PC-3 (cell line): Measurements from ENCODE around the gene RNF157. TPM values are rescaled to one million over a fixed set of nuclear protein-coding genes. Genes with fewer than 3 reads are reported as not detected.
"Not testable (repeated sequence)": the region's sequence is repeated elsewhere in the genome, so short reads cannot be mapped to it uniquely, and the experiment has no call there.

Experiments used
- ATAC-seq: fragments of 200-7000 bp; cut with Tn5 transposase; 2 replicates; pipeline ENCODE4 v1.9.1; 2020; ENCODE audit warnings: mild to moderate bottlenecking, moderate library complexity
- BruUV-seq: library from RNA; stranded (reverse); fragments of 400-500 nt; replicated peaks from 2 replicates; lab custom pipeline; 2021; lab: Mats Ljungman, UMichigan
- CTCF ChIA-PET: fragments of 300-600 bp; sonication (Branson Sonifier 250); formaldehyde crosslinking; loops from one replicate; lab custom pipeline; 2022; ENCODE audit warnings: antibody characterized with exemption; lab: Charles Lee
- POLR2A ChIA-PET: fragments of 300-600 bp; sonication (Branson Sonifier 250); formaldehyde crosslinking; loops from one replicate; lab custom pipeline; 2022; ENCODE audit warnings: antibody characterized with exemption; ENCODE audit not compliant: unreplicated experiment; lab: Charles Lee
- DNase-seq: peaks from one replicate; pipeline ENCODE4 v3.0.0-alpha.2; 2015
- H2AFZ ChIP-seq: fragments of 300-600 bp; sonication (generic); 2 replicates; pipeline ENCODE4 v1.6.0; 2016; ENCODE audit warnings: antibody characterized with exemption, low read length
- H3F3A ChIP-seq: fragments of 300-600 bp; sonication (generic); one replicate; pipeline ENCODE4 v1.6.0; 2017; ENCODE audit warnings: antibody characterized with exemption, low read length, control low read depth, mild to moderate bottlenecking; ENCODE audit not compliant: unreplicated experiment
- H3K27ac ChIP-seq: fragments of 300-600 bp; sonication (generic); 2 replicates; pipeline ENCODE4 v1.5.1; 2016; ENCODE audit warnings: mild to moderate bottlenecking, low read length
- H3K27me3 ChIP-seq: fragments of 300-600 bp; sonication (generic); 2 replicates; pipeline ENCODE4 v1.6.1; 2016; ENCODE audit warnings: low read length, mixed read lengths
- H3K36me3 ChIP-seq: fragments of 300-600 bp; sonication (generic); 2 replicates; pipeline ENCODE4 v1.6.1; 2016; ENCODE audit warnings: low read depth, mixed run types, low read length, mixed read lengths
- H3K4me1 ChIP-seq: fragments of 300-600 bp; sonication (generic); 2 replicates; pipeline ENCODE4 v1.5.1; 2016; ENCODE audit warnings: low read length; ENCODE audit not compliant: insufficient read depth
- H3K4me2 ChIP-seq: fragments of 300-600 bp; sonication (generic); 2 replicates; pipeline ENCODE4 v1.6.0; 2016; ENCODE audit warnings: low read length
- H3K4me3 ChIP-seq: fragments of 300-600 bp; sonication (generic); 2 replicates; pipeline ENCODE4 v1.5.1; 2016; ENCODE audit warnings: mild to moderate bottlenecking, low read length, mixed read lengths
- H3K79me2 ChIP-seq: fragments of 300-600 bp; sonication (generic); 2 replicates; pipeline ENCODE4 v1.6.1; 2017; ENCODE audit warnings: low read length, mixed read lengths
- H3K9ac ChIP-seq: fragments of 300-600 bp; sonication (generic); 2 replicates; pipeline ENCODE4 v1.6.0; 2016; ENCODE audit warnings: mild to moderate bottlenecking, low read length
- H3K9me2 ChIP-seq: fragments of 300-600 bp; sonication (generic); replicated peaks from 2 replicates; pipeline ENCODE4 v1.6.1; 2016; ENCODE audit warnings: mixed run types, low read length, mixed read lengths
- H3K9me3 ChIP-seq: fragments of 300-600 bp; sonication (generic); 2 replicates; pipeline ENCODE4 v1.6.1; 2016; ENCODE audit warnings: low read length, mixed read lengths
- H4K20me1 ChIP-seq: fragments of 300-600 bp; sonication (generic); 2 replicates; pipeline ENCODE4 v1.6.1; 2016; ENCODE audit warnings: low read length, mixed read lengths
- EZH2 ChIP-seq: fragments of 300-600 bp; sonication (generic); IDR thresholded peaks from one replicate; pipeline ENCODE4 v1.6.1; 2017; ENCODE audit warnings: antibody characterized with exemption, mild to moderate bottlenecking, low read length; ENCODE audit not compliant: unreplicated experiment
- EZH2phosphoT487 ChIP-seq: fragments of 300-600 bp; sonication (generic); IDR thresholded peaks from 2 replicates; pipeline ENCODE4 v1.6.1; 2018; ENCODE audit warnings: mild to moderate bottlenecking, antibody characterized with exemption, low read length, borderline replicate concordance
- intact Hi-C: fragments of 100-400 bp; cut with micrococcal nuclease; formaldehyde crosslinking; loops from 2 replicates; pipeline ENCODE4 v1.9.0; 2023
- total RNA-seq: library from RNA; depleted of rRNA; stranded (reverse); fragments of >200 nt; gene quantifications from 2 replicates; pipeline ENCODE4 v1.2.3, GENCODE V29; 2014
- TF ChIP-seq, protein P1 (sequence below): fragments of 300-600 bp; sonication (generic); conservative IDR thresholded peaks from 2 replicates; pipeline ENCODE4 v1.5.1; 2017; ENCODE audit warnings: antibody characterized with exemption, low read depth, mild to moderate bottlenecking, low read length

RNF157 gene
- total RNA-seq, 1 experiment from 2014 or later: 7.4 TPM

DNA sequence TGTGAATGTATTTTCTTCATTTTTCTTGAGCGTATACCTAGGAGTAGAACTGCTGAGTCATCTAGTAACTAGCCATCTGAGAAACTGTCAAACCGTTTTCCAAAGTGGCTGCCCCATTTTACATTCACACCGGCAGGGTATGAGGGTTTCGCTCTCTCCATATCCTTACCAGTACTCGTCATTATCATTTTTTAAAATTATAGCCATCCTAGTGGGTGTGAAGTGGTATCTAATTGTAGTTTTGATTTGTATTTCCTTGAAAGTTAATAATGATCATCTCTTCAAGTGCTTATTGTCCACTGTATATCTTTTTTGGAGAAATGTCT, 6.0 kb downstream of the RNF157 start:
- no peaks in the 10 kb centered on the region for H3K9me2 ChIP-seq
- H3K4me3 ChIP-seq: no peak overlapping the region
- peak; percentile 37; the same call in 1 of the 2 replicates for ATAC-seq
- POLR2A ChIA-PET: interaction anchor here (0.6 kb wide), 1 partner anchor 30 kb away, joined by 7 read pairs; no protein-coding TSS in a partner anchor
- no peaks in the 10 kb centered on the region for H4K20me1 ChIP-seq
- no peak overlapping the region for H3K9ac ChIP-seq
- peaks cover 20% of the 10 kb centered on the region for H3K4me1 ChIP-seq
- H3K9me3 ChIP-seq: no peaks in the 10 kb centered on the region
- peak; percentile 32 for DNase-seq
- no peaks in the 10 kb centered on the region for H3F3A ChIP-seq
- CTCF ChIA-PET: no interaction called here
- BruUV-seq: no TSS peak
- no peaks in the 10 kb centered on the region for H3K36me3 ChIP-seq
- no peaks in the 10 kb centered on the region for H3K27me3 ChIP-seq
- H3K79me2 ChIP-seq: no peaks in the 10 kb centered on the region
- H3K27ac ChIP-seq: no peak overlapping the region
- 0 out of 2 replicates have a peak overlapping the region, but pooled peaks have one; percentile 3 for H2AFZ ChIP-seq
- no peak overlapping the region for H3K4me2 ChIP-seq
- intact Hi-C loops: no loop called here
- TF ChIP-seq EZH2phosphoT487: no peak
- TF ChIP-seq EZH2: no peak
- TF ChIP-seq, protein P1, sequence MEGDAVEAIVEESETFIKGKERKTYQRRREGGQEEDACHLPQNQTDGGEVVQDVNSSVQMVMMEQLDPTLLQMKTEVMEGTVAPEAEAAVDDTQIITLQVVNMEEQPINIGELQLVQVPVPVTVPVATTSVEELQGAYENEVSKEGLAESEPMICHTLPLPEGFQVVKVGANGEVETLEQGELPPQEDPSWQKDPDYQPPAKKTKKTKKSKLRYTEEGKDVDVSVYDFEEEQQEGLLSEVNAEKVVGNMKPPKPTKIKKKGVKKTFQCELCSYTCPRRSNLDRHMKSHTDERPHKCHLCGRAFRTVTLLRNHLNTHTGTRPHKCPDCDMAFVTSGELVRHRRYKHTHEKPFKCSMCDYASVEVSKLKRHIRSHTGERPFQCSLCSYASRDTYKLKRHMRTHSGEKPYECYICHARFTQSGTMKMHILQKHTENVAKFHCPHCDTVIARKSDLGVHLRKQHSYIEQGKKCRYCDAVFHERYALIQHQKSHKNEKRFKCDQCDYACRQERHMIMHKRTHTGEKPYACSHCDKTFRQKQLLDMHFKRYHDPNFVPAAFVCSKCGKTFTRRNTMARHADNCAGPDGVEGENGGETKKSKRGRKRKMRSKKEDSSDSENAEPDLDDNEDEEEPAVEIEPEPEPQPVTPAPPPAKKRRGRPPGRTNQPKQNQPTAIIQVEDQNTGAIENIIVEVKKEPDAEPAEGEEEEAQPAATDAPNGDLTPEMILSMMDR: no peak

DNA sequence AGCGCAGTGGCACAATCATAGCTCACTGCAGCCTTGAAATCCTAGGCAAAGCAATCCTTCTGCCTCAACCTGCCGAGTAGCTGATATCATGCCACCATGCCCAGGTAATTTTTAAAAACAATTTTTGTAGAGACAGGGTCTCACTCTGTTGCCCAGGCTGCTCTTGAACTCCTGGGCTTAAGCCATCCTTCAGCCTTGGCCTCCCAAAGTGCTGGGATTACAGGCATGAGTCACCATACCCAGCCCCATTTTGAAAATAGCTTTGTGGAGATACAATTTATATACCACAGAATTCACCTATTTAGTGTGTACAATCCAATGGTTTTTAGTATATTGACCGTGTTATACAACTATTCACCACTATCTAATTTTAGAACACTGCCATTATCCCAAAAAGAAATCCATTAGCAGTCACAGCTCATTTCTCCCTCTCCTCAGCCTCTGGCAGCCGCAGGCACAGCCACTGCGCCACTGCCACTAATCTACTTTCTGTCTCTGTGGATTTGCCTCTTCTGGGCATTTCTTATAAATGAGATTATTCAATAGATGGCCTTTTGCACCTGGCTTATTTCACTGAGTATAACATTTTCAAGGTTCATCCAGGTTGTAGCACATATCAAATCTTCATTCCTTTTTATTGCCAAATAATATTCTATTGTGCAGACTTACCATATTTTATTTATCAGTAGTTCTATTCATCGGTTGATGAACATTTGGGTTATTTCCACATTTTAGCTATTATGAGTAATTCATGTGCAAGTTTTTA, 6.5 kb downstream of the RNF157 start:
- Histone ChIP-seq H3K9ac (no peak overlapping the region), H3K36me3 (no peaks in the 10 kb centered on the region), H2AFZ (0 out of 2 replicates have a peak overlapping the region, but pooled peaks have one; percentile 3), H3K79me2 (no peaks in the 10 kb centered on the region), H3K27me3 (no peaks in the 10 kb centered on the region), H3F3A (no peaks in the 10 kb centered on the region), H4K20me1 (no peaks in the 10 kb centered on the region), H3K9me2 (no peaks in the 10 kb centered on the region), H3K4me1 (peaks cover 20% of the 10 kb centered on the region), H3K4me2 (no peak overlapping the region), H3K9me3 (no peaks in the 10 kb centered on the region), H3K27ac (no peak overlapping the region), H3K4me3 (no peak overlapping the region)
- no peak for TF ChIP-seq EZH2phosphoT487
- TF ChIP-seq, protein P1: no peak
- no peak for TF ChIP-seq EZH2
- no peak for DNase-seq
- intact Hi-C loops: no loop called here
- no TSS peak for BruUV-seq
- ATAC-seq: no peak
- CTCF ChIA-PET: no interaction called here
- POLR2A ChIA-PET: interaction anchor here (0.6 kb wide), 1 partner anchor 29 kb away, joined by 7 read pairs; no protein-coding TSS in a partner anchor

DNA sequence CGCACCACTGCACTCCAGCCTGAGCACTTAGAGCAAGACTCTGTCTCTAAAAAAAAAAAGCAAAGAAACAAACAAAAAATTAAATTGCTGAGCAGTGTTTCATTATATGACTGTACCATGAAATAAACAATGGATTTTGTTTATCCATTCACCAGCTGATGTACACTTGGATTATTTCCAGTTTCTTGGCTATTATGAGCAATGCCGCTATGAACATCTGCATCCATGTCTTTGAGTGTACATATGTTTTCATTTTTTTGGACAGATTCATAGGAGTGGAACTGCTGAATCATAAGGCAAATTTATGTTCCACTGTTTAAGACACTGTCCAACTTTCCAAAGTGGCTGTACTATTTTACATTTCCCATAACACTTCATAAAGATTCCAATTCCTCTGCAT, 8.0 kb downstream of the RNF157 start:
- no peaks in the 10 kb centered on the region for H3K27me3 ChIP-seq
- no peaks in the 10 kb centered on the region for H3K9me3 ChIP-seq
- intact Hi-C loops: no loop called here
- peaks cover 20% of the 10 kb centered on the region for H3K4me1 ChIP-seq
- H2AFZ ChIP-seq: no peak overlapping the region
- no peaks in the 10 kb centered on the region for H3K9me2 ChIP-seq
- no peaks in the 10 kb centered on the region for H3K79me2 ChIP-seq
- peak overlapping the region; percentile 17 for H3K27ac ChIP-seq
- no TSS peak for BruUV-seq
- H3K4me3 ChIP-seq: no peak overlapping the region
- peak overlapping the region; percentile 9; the same call in 1 of the 2 replicates for H3K4me2 ChIP-seq
- H3K36me3 ChIP-seq: no peaks in the 10 kb centered on the region
- TF ChIP-seq, protein P1: no peak
- no peak for TF ChIP-seq EZH2
- no peak for TF ChIP-seq EZH2phosphoT487
- CTCF ChIA-PET: no interaction called here
- ATAC-seq: peak; percentile 90
- H3K9ac ChIP-seq: no peak overlapping the region
- peak; percentile 92 for DNase-seq
- POLR2A ChIA-PET: no interaction called here
- H4K20me1 ChIP-seq: no peaks in the 10 kb centered on the region
- H3F3A ChIP-seq: no peaks in the 10 kb centered on the region

DNA sequence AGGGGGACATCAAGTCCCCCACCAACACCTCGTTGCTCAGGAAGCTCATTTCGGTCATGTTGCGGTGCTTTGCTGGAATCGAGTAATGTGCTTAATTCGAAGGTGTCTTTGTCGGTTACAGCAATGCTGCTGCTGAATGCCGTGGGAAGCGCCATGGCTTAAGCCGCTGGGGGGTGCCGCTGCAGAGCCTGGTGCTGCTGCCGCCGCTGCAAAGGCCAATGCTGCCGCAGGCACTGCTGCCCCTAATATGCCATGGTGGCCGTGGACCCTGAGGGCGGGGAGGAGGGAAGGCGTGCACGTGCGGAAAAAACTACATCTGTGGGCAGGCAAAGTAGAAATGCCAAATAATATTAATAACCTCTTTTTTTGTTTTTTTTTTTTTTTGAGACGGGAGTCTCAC, 13.5 kb downstream of the RNF157 start:
- H3K4me2 ChIP-seq, H4K20me1 ChIP-seq, H3K79me2 ChIP-seq, H3K9me2 ChIP-seq, H3K27ac ChIP-seq, DNase-seq, BruUV-seq, H3K4me3 ChIP-seq, H3F3A ChIP-seq, H2AFZ ChIP-seq, CTCF ChIA-PET, POLR2A ChIA-PET, H3K4me1 ChIP-seq, intact Hi-C loops, H3K9me3 ChIP-seq, H3K9ac ChIP-seq, ATAC-seq, H3K27me3 ChIP-seq, H3K36me3 ChIP-seq: not testable (repeated sequence)
